ENCODE data around the gene RHCE.
"Not testable (repeated sequence)": the region's sequence is repeated elsewhere in the genome, so short reads cannot be mapped to it uniquely, and the experiment has no call there.

DNA sequence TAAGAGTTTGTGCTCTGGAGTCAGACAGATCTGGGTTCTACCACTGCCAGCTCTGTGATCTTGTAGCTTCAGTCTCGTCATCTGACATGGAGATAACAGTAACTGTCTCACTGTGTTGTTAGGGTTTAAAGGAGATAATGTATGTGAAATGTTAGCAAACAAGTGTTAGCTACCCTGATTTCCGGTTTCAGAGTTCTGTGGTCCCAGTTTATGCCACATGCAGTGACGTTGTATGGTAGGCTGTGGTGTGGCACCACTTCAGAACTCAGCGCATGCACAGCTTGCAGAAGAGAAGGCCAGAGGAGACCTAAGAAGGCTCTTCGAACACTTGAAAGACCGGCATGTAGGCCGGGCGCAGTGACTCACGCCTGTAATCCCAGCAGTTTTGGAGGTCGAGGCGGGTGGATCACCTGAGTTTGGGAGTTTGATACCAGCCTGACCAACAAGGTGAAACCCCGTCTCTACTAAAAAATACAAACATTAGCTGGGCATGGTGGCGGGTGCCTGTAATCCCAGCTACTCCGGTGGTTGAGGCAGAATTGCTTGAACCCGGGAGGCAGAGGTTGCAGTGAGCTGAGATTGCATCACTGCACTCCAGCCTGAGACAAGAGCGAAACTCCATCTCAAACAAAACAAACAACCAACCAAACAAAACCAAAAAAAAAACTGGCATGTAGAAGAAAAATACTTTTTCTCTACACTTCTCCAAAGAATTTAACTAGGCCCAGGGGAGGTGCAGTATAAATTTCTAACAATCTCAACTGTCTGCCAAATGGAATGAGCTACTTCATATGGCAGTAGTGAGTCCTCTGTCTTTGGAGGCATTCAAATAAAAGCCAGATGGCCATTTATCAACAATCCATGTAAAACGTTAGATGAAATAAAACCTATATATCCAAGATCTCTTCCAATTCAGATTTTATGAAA is 92.5 kb downstream of the RHCE start:
- TF ChIP-seq, protein P1, sequence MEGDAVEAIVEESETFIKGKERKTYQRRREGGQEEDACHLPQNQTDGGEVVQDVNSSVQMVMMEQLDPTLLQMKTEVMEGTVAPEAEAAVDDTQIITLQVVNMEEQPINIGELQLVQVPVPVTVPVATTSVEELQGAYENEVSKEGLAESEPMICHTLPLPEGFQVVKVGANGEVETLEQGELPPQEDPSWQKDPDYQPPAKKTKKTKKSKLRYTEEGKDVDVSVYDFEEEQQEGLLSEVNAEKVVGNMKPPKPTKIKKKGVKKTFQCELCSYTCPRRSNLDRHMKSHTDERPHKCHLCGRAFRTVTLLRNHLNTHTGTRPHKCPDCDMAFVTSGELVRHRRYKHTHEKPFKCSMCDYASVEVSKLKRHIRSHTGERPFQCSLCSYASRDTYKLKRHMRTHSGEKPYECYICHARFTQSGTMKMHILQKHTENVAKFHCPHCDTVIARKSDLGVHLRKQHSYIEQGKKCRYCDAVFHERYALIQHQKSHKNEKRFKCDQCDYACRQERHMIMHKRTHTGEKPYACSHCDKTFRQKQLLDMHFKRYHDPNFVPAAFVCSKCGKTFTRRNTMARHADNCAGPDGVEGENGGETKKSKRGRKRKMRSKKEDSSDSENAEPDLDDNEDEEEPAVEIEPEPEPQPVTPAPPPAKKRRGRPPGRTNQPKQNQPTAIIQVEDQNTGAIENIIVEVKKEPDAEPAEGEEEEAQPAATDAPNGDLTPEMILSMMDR (IDR thresholded peaks at IDR 0.05): not testable (repeated sequence)
- not testable (repeated sequence) for TF ChIP-seq POLR2A (IDR thresholded peaks at IDR 0.05)

Measured in right lobe of liver (tissue), 4 donors.